T47D (cell line): ENCODE measurements around the gene BTN3A1.

ENCODE experiments used
- DNase-seq, 2 experiments: peaks; one replicate each; pipeline versions ENCODE4 v3.0.0 to v3.0.0-alpha.2; 2011 to 2012; ENCODE audit warnings: low read depth in 1 of 2, low spot score in 1 of 2
- JUND ChIP-seq: IDR thresholded peaks from 2 replicates; pipeline ENCODE4 v1.6.1; 2012; ENCODE audit warnings: low read depth
- in situ Hi-C: cut with HindIII; loops from 2 replicates; pipeline ENCODE4 v1.10.0; 2016; ENCODE audit warnings: low sequenced_read_pairs, low pct_unique_long_range_greater_than_20kb

The BTN3A1 gene

DNA sequence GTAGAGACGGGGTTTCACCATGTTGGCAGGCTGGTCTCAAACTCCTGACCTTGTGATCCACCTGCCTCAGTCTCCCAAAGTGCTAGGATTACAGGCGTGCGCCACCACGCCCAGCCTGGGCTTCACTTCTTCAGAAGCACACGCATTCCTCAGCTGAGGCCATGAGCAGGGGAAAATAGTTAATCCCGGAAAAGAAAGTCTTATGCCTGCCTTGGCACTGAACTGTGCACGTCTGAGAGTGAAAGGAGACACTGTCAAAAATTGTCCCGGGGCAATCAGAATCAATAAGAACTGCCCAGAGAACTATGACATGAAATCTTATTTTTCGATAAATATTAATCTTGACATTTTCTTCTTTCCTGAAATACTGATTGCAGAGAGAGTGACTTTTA lies 16.3 kb upstream of the BTN3A1 start:
- in situ Hi-C loops, result no loop called here
- DNase-seq, result no peak
- TF ChIP-seq JUND, result no peak

DNA sequence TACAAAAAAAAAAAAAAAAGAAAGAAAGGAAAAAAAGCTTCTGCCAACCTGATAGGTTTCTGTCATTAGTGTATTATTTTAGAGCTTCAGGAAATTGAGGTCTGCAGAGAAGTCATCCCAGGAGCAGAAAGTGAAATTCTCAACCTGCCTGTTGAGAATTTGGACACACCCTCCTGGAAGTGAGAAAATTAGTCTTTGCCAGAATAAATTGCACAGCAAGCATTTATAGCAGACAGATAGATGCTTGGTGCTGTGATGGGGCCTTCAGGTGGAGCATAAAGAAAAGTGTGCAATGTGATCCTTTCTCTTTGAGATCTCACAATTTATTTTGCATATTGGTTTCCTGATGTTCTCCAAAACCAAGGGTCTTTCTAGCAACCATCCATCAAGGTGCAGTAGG lies 14.5 kb upstream of the BTN3A1 start:
- in situ Hi-C loops, result no loop called here
- TF ChIP-seq JUND, result no peak
- DNase-seq, result no peak

DNA sequence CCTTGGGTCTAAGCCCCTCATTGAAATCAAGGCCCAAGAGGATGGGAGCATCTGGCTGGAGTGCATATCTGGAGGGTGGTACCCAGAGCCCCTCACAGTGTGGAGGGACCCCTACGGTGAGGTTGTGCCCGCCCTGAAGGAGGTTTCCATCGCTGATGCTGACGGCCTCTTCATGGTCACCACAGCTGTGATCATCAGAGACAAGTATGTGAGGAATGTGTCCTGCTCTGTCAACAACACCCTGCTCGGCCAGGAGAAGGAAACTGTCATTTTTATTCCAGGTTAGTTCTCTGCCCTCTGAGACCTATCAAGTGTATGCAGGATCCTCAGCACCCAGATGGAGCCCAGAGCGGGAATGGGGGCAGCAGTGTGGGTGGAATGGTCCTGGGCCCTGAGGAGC lies 14.1 kb upstream of the BTN3A1 start:
- no peak for TF ChIP-seq JUND
- DNase-seq, result peak; percentile 23 to 67
- in situ Hi-C loops, result no loop called here

DNA sequence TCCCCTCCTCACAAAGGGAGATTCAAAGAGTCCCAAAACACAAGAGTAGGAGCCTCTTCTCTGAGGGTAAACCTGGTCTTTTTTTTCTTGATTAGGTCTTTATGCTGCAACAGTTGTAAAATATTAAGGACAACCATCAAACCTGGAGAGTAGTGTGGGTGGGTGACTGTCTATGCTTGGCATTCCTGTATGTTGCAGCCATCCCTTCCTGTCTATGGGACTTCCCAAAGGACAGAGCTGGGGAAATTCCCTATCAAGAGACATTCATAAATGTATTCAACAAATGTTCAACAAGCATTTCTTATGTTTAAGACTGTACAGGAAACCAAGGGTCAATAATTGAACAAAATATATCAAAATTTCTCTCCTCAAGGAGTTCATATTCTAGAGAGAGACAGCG lies 13.6 kb upstream of the BTN3A1 start:
- DNase-seq, result no peak
- no peak for TF ChIP-seq JUND
- in situ Hi-C loops, result no loop called here

DNA sequence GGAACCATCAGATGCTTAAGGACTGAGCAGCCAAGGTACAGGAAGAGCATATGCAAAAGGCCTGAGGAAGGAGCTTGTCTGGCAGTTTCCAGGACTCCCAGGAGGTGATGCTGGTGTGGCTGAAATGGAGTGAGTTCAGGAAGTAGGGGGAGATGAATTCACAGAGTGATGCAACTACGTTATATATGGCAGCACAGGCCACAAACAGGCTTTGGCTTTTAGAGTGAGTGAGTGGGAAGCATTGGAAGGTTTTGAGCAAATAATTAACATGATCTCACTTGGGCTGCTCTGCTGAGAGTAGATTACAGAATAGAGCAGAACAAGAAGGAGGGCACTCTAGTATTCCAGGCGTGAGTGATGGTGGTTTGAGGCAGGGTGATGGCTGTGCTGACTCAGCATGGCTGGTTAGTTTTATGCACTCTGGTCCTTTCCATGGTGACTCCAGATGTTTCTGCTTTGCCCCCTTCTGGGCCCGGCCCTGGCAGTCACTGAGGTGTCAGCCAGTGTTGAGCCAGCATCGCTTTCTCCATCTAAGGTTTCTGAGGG lies 12.7 kb upstream of the BTN3A1 start:
- no peak for TF ChIP-seq JUND
- peak in 1 of 2 experiments; percentile 8 for DNase-seq
- in situ Hi-C loops, result no loop called here

DNA sequence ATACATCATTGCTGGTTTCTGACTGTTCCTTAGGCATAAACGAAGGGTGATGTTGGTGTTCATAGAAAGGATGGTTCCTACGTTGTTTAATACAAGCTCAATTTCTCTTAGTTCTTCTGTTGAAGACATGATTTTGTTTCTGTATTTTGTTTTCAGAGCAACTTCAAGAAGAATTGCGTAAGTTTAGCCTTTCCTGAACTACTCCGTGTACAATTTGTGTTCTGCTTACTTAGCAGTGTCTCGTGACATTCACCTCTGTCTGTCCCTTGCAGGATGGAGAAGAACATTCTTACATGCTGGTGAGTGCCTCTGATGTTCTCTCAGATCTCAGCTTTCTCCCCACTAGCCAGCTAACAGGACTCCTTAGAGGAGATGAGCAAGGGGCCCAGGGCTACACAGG lies 11.5 kb upstream of the BTN3A1 start:
- in situ Hi-C loops, result no loop called here
- TF ChIP-seq JUND, result no peak
- no peak for DNase-seq

DNA sequence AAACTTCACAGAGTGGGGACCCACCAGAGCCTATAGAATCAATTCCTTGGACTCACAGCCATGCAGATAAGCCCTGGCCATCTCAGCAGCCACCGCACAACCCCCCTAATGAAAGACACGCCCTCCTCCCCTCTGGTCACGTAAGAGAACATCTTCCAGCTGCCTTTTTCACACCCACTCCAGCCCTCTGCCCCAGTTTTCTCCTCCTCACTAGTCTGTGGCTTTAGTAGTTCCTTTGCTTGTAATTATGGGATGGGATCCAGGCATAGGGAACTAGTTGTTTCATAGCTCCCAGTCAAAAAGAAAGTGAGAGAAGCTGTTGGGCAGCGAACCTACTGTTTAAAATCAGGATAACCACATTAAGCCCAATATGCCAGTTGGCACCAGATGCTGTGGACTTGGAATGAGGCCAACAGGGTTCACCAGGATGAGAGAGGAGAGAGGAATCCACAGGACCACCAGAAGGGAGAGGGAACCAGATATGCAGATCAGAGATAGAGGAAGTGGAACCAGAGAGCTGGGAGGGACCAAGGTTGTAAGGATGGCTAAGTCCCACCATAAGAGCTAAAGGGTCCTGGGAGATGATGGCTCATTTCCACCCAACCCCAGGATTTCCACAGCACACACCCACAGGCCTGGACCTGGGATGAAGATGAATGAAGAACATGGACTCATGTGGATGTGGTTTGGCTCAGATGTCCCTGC lies 9.0 kb upstream of the BTN3A1 start:
- DNase-seq, result no peak
- in situ Hi-C loops, result no loop called here

DNA sequence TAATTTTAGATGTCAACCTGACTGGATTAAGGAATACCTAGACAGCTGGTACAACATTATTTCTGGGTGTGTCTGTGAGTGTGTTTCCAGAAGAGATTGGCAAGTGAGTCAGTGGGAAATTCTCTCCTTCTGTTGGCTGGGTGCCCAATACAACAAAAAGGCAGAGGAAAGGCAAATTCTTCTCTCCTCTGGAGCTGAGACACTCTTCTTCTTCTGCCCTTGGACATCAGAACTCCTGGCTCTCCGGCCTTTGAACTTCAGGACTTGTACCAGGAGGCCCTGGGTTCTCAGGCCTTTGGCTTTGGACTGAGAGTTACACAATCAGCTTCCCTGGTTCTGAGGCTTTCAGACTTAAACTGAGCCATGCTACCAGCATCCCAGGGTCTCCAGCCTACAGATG lies 7.8 kb upstream of the BTN3A1 start:
- TF ChIP-seq JUND, result no peak
- in situ Hi-C loops, result no loop called here
- peak in 1 of 2 experiments; percentile 30 for DNase-seq

More for the DNA sequence above, 9.0 kb upstream of the BTN3A1 start:
- no peak for TF ChIP-seq JUND

DNA sequence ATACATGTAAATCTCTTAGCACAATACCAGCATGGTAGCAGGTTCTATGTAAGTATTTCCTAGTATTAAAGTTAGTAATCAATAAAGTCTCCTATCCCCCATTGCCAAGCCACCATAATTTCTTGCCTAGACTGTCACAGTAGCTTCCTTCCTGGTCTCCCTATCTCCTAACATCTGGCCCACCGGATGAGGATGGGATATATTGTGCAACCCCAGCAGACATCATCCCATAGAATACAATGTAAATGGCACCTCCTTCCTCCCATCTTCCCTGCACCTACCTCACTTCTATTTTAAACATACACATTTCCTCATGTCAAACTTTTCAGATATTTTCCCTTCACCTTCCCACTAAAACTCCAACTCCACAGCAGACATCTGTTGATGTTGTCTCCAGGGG lies 3.5 kb upstream of the BTN3A1 start:
- no peak for DNase-seq
- in situ Hi-C loops, result no loop called here
- TF ChIP-seq JUND, result no peak

DNA sequence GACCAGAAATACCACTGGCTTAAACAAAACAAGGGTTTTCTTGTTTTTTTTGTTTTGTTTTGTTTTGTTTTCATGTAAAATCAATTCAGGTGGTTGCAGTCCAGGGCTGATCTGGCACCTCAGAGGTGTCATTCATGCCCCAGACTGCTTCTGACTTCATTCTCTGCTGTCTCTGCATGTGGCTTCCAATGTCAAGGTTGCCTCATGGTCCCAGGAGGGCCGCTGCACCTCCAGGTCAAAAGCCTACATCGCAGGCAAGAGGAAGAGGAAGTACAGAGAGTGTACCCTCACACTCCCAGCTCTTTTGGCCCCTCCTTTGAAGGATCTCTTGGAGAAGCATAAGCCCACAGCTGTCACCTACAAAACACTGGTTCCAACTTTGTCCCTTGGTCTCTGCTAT lies 1.4 kb upstream of the BTN3A1 start:
- DNase-seq, result no peak
- in situ Hi-C loops, result no loop called here
- TF ChIP-seq JUND, result no peak

DNA sequence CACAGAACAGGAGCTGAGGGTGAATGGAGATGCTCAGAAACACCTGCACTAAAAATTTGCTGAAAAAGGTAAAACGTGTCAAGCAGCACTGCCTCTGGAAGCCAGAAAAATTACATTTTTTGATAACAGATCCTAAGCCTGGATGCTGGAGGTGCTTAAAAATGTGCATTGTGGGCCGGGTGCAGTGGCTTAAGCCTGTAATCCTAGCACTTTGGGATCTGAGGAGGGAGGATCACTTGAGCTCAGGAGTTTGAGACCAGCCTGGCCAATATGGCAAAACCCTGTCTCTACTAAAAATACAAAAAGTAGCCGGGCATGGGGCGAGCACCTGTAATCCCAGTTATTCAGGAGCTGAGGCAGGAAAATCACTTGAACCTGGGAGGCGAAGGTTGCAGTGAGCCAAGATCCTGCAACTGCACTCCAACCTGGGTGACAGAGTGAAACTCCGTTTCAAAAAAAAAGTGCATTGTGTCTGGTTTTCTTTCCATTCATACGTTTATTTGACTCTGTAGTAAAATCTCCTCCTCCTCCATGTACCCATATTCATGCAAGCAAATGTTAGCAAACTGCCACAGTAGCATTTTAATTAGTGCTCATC lies 587 bp upstream of the BTN3A1 start:
- in situ Hi-C loops, result no loop called here
- DNase-seq, result no peak
- TF ChIP-seq JUND, result no peak

DNA sequence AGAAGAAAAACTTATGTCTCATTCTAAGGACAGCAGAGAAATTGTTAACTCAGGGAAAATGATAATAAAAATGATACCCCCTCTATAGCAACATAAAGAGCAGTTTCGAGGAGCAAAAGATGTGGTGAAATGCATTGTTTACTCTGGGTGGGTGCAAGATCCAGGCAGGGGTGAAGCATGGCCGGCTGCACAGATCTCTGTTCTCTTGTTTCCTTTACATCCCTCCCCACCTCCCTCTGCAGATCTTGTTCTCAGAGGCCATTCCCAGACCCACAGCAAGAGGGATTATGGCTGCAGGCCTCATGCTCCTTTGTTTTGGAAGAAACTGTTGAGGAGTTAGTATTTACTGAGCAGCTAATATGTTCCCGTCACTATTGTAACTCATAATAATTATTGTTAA lies 1.8 kb downstream of the BTN3A1 start:
- DNase-seq, result no peak
- TF ChIP-seq JUND, result no peak
- in situ Hi-C loops, result no loop called here

DNA sequence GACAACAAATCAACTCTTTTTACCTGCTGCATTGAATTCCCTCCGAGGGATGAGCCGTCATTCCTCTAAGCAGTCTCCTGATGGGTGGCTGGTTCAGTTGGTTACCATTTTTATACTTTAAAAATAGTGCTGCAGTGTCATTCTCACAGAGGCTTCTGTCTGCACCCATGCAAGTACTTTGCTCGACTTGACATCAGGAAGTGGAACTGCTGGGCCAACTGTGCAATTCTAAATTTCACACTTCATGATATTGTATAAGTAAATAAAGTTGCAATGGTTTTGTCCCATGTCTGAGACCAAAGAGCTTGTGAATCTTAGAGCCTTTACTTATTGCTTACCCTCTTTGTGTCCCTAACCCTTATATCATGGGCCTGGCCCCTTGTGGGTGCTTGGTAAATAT lies 2.5 kb downstream of the BTN3A1 start:
- in situ Hi-C loops, result no loop called here
- DNase-seq, result no peak
- no peak for TF ChIP-seq JUND
